Measurements from ENCODE around the gene SNED1.

GRCh38 chr2:241035142-241035817 is 36.9 kb downstream of the SNED1 start:
- TF ChIP-seq POLR2AphosphoS5 (IDR thresholded peaks at IDR 0.05) = no peak
- TF ChIP-seq CTCF (IDR thresholded peaks at IDR 0.05) = no peak
- TF ChIP-seq EP300 (IDR thresholded peaks at IDR 0.05) = no peak
- no peak for TF ChIP-seq POLR2A (IDR thresholded peaks at IDR 0.05)

Data from suprapubic skin (tissue), 4 donors.